ENCODE measurements around the gene GLO1.

DNA sequence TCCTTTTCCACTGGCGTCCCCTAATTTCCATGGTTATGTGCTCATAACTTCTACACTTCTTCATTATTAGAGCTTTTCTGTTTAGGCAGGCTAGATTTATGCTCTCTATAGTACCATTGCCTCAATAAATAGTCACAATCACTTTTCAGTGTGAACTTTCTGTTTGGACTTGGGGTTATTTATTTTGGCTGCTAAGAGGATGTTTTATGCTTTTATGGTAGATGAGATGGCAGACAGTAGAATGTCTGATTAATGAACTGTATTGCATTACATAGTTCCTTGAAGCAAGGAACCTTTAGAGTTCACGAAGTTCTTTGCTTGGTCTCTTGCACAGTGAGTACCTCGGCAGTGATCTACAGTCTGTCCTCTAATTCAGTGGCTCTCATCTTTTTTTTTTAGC, 19.1 kb upstream of the GLO1 start:
- TF ChIP-seq, protein P1, sequence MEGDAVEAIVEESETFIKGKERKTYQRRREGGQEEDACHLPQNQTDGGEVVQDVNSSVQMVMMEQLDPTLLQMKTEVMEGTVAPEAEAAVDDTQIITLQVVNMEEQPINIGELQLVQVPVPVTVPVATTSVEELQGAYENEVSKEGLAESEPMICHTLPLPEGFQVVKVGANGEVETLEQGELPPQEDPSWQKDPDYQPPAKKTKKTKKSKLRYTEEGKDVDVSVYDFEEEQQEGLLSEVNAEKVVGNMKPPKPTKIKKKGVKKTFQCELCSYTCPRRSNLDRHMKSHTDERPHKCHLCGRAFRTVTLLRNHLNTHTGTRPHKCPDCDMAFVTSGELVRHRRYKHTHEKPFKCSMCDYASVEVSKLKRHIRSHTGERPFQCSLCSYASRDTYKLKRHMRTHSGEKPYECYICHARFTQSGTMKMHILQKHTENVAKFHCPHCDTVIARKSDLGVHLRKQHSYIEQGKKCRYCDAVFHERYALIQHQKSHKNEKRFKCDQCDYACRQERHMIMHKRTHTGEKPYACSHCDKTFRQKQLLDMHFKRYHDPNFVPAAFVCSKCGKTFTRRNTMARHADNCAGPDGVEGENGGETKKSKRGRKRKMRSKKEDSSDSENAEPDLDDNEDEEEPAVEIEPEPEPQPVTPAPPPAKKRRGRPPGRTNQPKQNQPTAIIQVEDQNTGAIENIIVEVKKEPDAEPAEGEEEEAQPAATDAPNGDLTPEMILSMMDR (IDR thresholded peaks at IDR 0.05): no peak
- TF ChIP-seq EP300 (IDR thresholded peaks at IDR 0.05) (no peak), POLR2AphosphoS5 (IDR thresholded peaks at IDR 0.05) (no peak)

All from sigmoid colon (tissue), 4 donors.